Measurements from ENCODE around the gene FAM149A. TPM values are rescaled to one million over a fixed set of nuclear protein-coding genes. Genes with fewer than 3 reads are reported as not detected.

FAM149A gene
- polyA plus RNA-seq, 1 experiment = 0.32 TPM

GRCh38 chr4:186204686-186205085 lies 100.2 kb downstream of the FAM149A start:
- H3K4me3 ChIP-seq (ENCODE audit: low read depth, low read length) = peak overlapping the region; percentile 22; the same call in 1 of the 2 replicates
- no peak for TF ChIP-seq CTCF (IDR thresholded peaks at IDR 0.05; ENCODE audit: insufficient read depth, low read depth, low read length)
- DNase-seq (ENCODE audit: low read depth) = no peak
- ChIA-PET CTCF (no interaction called here), POLR2A (no interaction called here)
- no peaks in the 10 kb centered on the region for H3K36me3 ChIP-seq (ENCODE audit: control insufficient read depth, insufficient read depth, low read length)
- no peaks in the 10 kb centered on the region for H3K27me3 ChIP-seq (ENCODE audit: control insufficient read depth, insufficient read depth, low read length)

- POLR2A ChIA-PET = no interaction called here
- no peak for TF ChIP-seq CTCF (IDR thresholded peaks at IDR 0.05; ENCODE audit: insufficient read depth, low read depth, low read length)
Observed at GRCh38 chr4:186205156-186205555, 100.7 kb downstream of the FAM149A start.

GRCh38 chr4:186216465-186217024 lies 112.0 kb downstream of the FAM149A start:
- no peaks in the 10 kb centered on the region for H3K27me3 ChIP-seq (ENCODE audit: control insufficient read depth, insufficient read depth, low read length)
- no peak overlapping the region for H3K4me3 ChIP-seq (ENCODE audit: low read depth, low read length)
- no peak for DNase-seq (ENCODE audit: low read depth)
- H3K36me3 ChIP-seq (ENCODE audit: control insufficient read depth, insufficient read depth, low read length) = no peaks in the 10 kb centered on the region
- no peak for TF ChIP-seq CTCF (IDR thresholded peaks at IDR 0.05; ENCODE audit: insufficient read depth, low read depth, low read length)
- POLR2A ChIA-PET = no interaction called here
- CTCF ChIA-PET = no interaction called here

More at GRCh38 chr4:186205156-186205555, 100.7 kb downstream of the FAM149A start:
- Histone ChIP-seq H3K27me3 (ENCODE audit: control insufficient read depth, insufficient read depth, low read length) (no peaks in the 10 kb centered on the region), H3K4me3 (ENCODE audit: low read depth, low read length) (no peak overlapping the region), H3K36me3 (ENCODE audit: control insufficient read depth, insufficient read depth, low read length) (no peaks in the 10 kb centered on the region)
- no peak for DNase-seq (ENCODE audit: low read depth)
- CTCF ChIA-PET = no interaction called here

GRCh38 chr4:186217733-186218293 lies 113.3 kb downstream of the FAM149A start:
- Histone ChIP-seq H3K4me3 (ENCODE audit: low read depth, low read length) (no peak overlapping the region), H3K36me3 (ENCODE audit: control insufficient read depth, insufficient read depth, low read length) (no peaks in the 10 kb centered on the region), H3K27me3 (ENCODE audit: control insufficient read depth, insufficient read depth, low read length) (no peaks in the 10 kb centered on the region)
- DNase-seq (ENCODE audit: low read depth) = no peak
- POLR2A ChIA-PET = no interaction called here
- CTCF ChIA-PET = no interaction called here
- no peak for TF ChIP-seq CTCF (IDR thresholded peaks at IDR 0.05; ENCODE audit: insufficient read depth, low read depth, low read length)

GRCh38 chr4:186221624-186222023 lies 117.1 kb downstream of the FAM149A start:
- no peak for DNase-seq (ENCODE audit: low read depth)
- ChIA-PET CTCF (no interaction called here), POLR2A (no interaction called here)
- TF ChIP-seq CTCF (IDR thresholded peaks at IDR 0.05; ENCODE audit: insufficient read depth, low read depth, low read length) = no peak
- H3K27me3 ChIP-seq (ENCODE audit: control insufficient read depth, insufficient read depth, low read length) = no peaks in the 10 kb centered on the region
- no peaks in the 10 kb centered on the region for H3K36me3 ChIP-seq (ENCODE audit: control insufficient read depth, insufficient read depth, low read length)
- no peak overlapping the region for H3K4me3 ChIP-seq (ENCODE audit: low read depth, low read length)

Small RNA genes lying within 50 kb of the gene (small RNA-seq; reads per million reads assigned to genes)
- not detected for gene RF00322 (ENCODE audit: insufficient read length, low read depth, low replicate concordance)

Other genes with a start within 250 kb of the FAM149A start
- gene TLR3, start 35.5 kb upstream of the FAM149A start, polyA plus RNA-seq (2011; rRNA removed) = 0.44 and 0.98 TPM in 2 replicates
- gene CYP4V2, start 86.9 kb downstream of the FAM149A start, polyA plus RNA-seq (2011; rRNA removed) = 4.2 and 6.3 TPM in 2 replicates
- gene KLKB1, start 122.8 kb downstream of the FAM149A start, polyA plus RNA-seq (2011; rRNA removed) = not detected in 2 replicates
- gene F11, start 161.5 kb downstream of the FAM149A start, polyA plus RNA-seq (2011; rRNA removed) = not detected in 2 replicates